ENCODE measurements around the gene PRKCB. TPM values are rescaled to one million over a fixed set of nuclear protein-coding genes. Genes with fewer than 3 reads are reported as not detected.
"Not testable (repeated sequence)": the region's sequence is repeated elsewhere in the genome, so short reads cannot be mapped to it uniquely, and the experiment has no call there.

The PRKCB gene
- polyA plus RNA-seq, 3 donors: 57.4 to 87.4 (median 75.5) TPM

GRCh38 chr16:24151482-24151939 is 315.7 kb downstream of the PRKCB start:
- no peak overlapping the region for H3K27ac ChIP-seq (ENCODE audit: low read depth in 1 of 2, low read length in 2 of 2)
- H3K79me2 ChIP-seq (ENCODE audit: insufficient read depth, low read length): no peaks in the 10 kb centered on the region
- Mint-ChIP-seq H3K27me3 (ENCODE audit: low read depth in 3 of 3) (no peaks in the 10 kb centered on the region), H3K36me3 (peaks cover 66 to 76% of the 10 kb centered on the region in 2 donors), H3K4me3 (no peak overlapping the region), H3K27ac (peak overlapping the region in 1 of 7 donors; percentile 22), H3K4me1 (peaks cover 2% of the 10 kb centered on the region), H3K9me3 (peaks cover 0 to 3% (median 0%) of the 10 kb centered on the region in 7 donors)
- H3K36me3 ChIP-seq (replicated peaks in 1 of 2; ENCODE audit: control insufficient read depth in 1 of 2, insufficient read depth in 2 of 2, low read length in 2 of 2): peaks cover 38 to 97% of the 10 kb centered on the region in 2 donors
- H3K9ac ChIP-seq (ENCODE audit: insufficient read depth, low read length, poor library complexity, severe bottlenecking): no peak overlapping the region
- H2AFZ ChIP-seq (ENCODE audit: insufficient read depth, low read depth, low read length, poor library complexity, severe bottlenecking): no peak overlapping the region
- H3K4me2 ChIP-seq (replicated peaks; ENCODE audit: extremely low read depth, low read length, poor library complexity, severe bottlenecking): no peak overlapping the region
- H3K4me1 ChIP-seq (ENCODE audit: control insufficient read depth in 1 of 2, insufficient read depth in 2 of 2, low read length in 2 of 2): no peaks in the 10 kb centered on the region
- peaks cover 90% of the 10 kb centered on the region for H4K20me1 ChIP-seq (ENCODE audit: insufficient read depth, low read length)
- H3K9me3 ChIP-seq (replicated peaks in 1 of 2; ENCODE audit: control insufficient read depth in 1 of 2, insufficient read depth in 1 of 2, low read length in 2 of 2): no peaks in the 10 kb centered on the region
- DNase-seq: no peak
- no peak overlapping the region for H3K4me3 ChIP-seq (replicated peaks in 1 of 3; ENCODE audit: low read depth in 2 of 3, low read length in 3 of 3)
- 13% methylated on average over 5 of the region's 5 CpGs for WGBS (ENCODE audit: insufficient coverage)
- intact Hi-C loops (cut with micrococcal nuclease): no loop called here
- TF ChIP-seq CTCF (IDR thresholded peaks at IDR 0.05): no peak
- H3K27me3 ChIP-seq (ENCODE audit: control insufficient read depth in 2 of 2, insufficient read depth in 2 of 2, low read length in 2 of 2): no peaks in the 10 kb centered on the region

- H3K4me1 ChIP-seq (ENCODE audit: control insufficient read depth in 1 of 2, insufficient read depth in 2 of 2, low read length in 2 of 2); H3K27ac Mint-ChIP-seq; H3K27me3 Mint-ChIP-seq (ENCODE audit: low read depth in 3 of 3); H3K4me1 Mint-ChIP-seq; H3K4me2 ChIP-seq (replicated peaks; ENCODE audit: extremely low read depth, low read length, poor library complexity, severe bottlenecking); H3K4me3 ChIP-seq (replicated peaks in 1 of 3; ENCODE audit: low read depth in 2 of 3, low read length in 3 of 3); H3K9me3 Mint-ChIP-seq; H3K27me3 ChIP-seq (ENCODE audit: control insufficient read depth in 2 of 2, insufficient read depth in 2 of 2, low read length in 2 of 2); DNase-seq; H3K9me3 ChIP-seq (replicated peaks in 1 of 2; ENCODE audit: control insufficient read depth in 1 of 2, insufficient read depth in 1 of 2, low read length in 2 of 2); H2AFZ ChIP-seq (ENCODE audit: insufficient read depth, low read depth, low read length, poor library complexity, severe bottlenecking); H3K79me2 ChIP-seq (ENCODE audit: insufficient read depth, low read length); H3K4me3 Mint-ChIP-seq; H3K9ac ChIP-seq (ENCODE audit: insufficient read depth, low read length, poor library complexity, severe bottlenecking); H3K27ac ChIP-seq (ENCODE audit: low read depth in 1 of 2, low read length in 2 of 2); intact Hi-C loops (cut with micrococcal nuclease): not testable (repeated sequence)
- peaks cover 92% of the 10 kb centered on the region for H4K20me1 ChIP-seq (ENCODE audit: insufficient read depth, low read length)
- WGBS (ENCODE audit: insufficient coverage): 79% methylated on average over 7 of the region's 10 CpGs
- H3K36me3 Mint-ChIP-seq: peaks cover 68 to 77% of the 10 kb centered on the region in 2 donors
- H3K36me3 ChIP-seq (replicated peaks in 1 of 2; ENCODE audit: control insufficient read depth in 1 of 2, insufficient read depth in 2 of 2, low read length in 2 of 2): peaks cover 43 to 98% of the 10 kb centered on the region in 2 donors
Observed at GRCh38 chr16:24152048-24152447, 316.3 kb downstream of the PRKCB start.

Data from CD14-positive monocyte (primary cell).